Suppressor macrophage (primary cell): ENCODE results near the gene UGDH.
"Not testable (repeated sequence)": the region's sequence is repeated elsewhere in the genome, so short reads cannot be mapped to it uniquely, and the experiment has no call there.

Source experiments
- DNase-seq, 4 experiments: peaks; one replicate each; pipeline ENCODE4 v3.0.0-alpha.2; 2020 to 2022

UGDH gene

GRCh38 chr4:39528061-39528465, 824 bp upstream of the UGDH start:
- DNase-seq: peak in 1 of 4 experiments; percentile 86

- peak in 2 of 4 experiments; percentile 19 to 26 for DNase-seq
These were observed 409 bp downstream of the UGDH start for GRCh38 chr4:39526765-39527295.

- peak in 1 of 4 experiments; percentile 11 for DNase-seq
These were observed 1.2 kb downstream of the UGDH start for GRCh38 chr4:39525822-39526690.

- DNase-seq: no peak
These were observed 2.9 kb downstream of the UGDH start for GRCh38 chr4:39524161-39524957.

- DNase-seq: no peak
These were observed 5.2 kb downstream of the UGDH start for GRCh38 chr4:39522068-39522467.

- no peak for DNase-seq
These were observed 5.9 kb downstream of the UGDH start for GRCh38 chr4:39521253-39521919.

GRCh38 chr4:39518484-39518883, 8.8 kb downstream of the UGDH start:
- DNase-seq: no peak

GRCh38 chr4:39516407-39516966, 10.8 kb downstream of the UGDH start:
- no peak for DNase-seq

GRCh38 chr4:39515669-39516401, 11.4 kb downstream of the UGDH start:
- not testable (repeated sequence) for DNase-seq

- no peak for DNase-seq
These were observed 12.3 kb downstream of the UGDH start for GRCh38 chr4:39514888-39515401.

GRCh38 chr4:39514266-39514665, 13.0 kb downstream of the UGDH start:
- not testable (repeated sequence) for DNase-seq

- no peak for DNase-seq
These were observed 16.8 kb downstream of the UGDH start for GRCh38 chr4:39510348-39510929.

GRCh38 chr4:39505581-39505980, 21.7 kb downstream of the UGDH start:
- DNase-seq: no peak

GRCh38 chr4:39504538-39504937, 22.7 kb downstream of the UGDH start:
- no peak for DNase-seq

GRCh38 chr4:39502664-39503035, 24.6 kb downstream of the UGDH start:
- not testable (repeated sequence) for DNase-seq

GRCh38 chr4:39502019-39502663, 25.1 kb downstream of the UGDH start:
- no peak for DNase-seq

GRCh38 chr4:39498727-39499020, 28.6 kb downstream of the UGDH start:
- DNase-seq: no peak

GRCh38 chr4:39497909-39498726, 29.1 kb downstream of the UGDH start:
- no peak for DNase-seq

GRCh38 chr4:39495446-39496213, 31.6 kb downstream of the UGDH start:
- DNase-seq: no peak
